AG09319 (cell line): ENCODE data around the gene STAM.

ENCODE experiments used
- DNase-seq: peaks from one replicate; pipeline ENCODE4 v3.0.0-alpha.2; 2010; ENCODE audit warnings: low read depth; ENCODE audit errors: extremely low read depth
- CTCF ChIP-seq: IDR thresholded peaks from 2 replicates; pipeline ENCODE4 v1.5.1; 2011; ENCODE audit warnings: low read depth, mild to moderate bottlenecking, inconsistent platforms, low read length, moderate library complexity

STAM gene

DNA sequence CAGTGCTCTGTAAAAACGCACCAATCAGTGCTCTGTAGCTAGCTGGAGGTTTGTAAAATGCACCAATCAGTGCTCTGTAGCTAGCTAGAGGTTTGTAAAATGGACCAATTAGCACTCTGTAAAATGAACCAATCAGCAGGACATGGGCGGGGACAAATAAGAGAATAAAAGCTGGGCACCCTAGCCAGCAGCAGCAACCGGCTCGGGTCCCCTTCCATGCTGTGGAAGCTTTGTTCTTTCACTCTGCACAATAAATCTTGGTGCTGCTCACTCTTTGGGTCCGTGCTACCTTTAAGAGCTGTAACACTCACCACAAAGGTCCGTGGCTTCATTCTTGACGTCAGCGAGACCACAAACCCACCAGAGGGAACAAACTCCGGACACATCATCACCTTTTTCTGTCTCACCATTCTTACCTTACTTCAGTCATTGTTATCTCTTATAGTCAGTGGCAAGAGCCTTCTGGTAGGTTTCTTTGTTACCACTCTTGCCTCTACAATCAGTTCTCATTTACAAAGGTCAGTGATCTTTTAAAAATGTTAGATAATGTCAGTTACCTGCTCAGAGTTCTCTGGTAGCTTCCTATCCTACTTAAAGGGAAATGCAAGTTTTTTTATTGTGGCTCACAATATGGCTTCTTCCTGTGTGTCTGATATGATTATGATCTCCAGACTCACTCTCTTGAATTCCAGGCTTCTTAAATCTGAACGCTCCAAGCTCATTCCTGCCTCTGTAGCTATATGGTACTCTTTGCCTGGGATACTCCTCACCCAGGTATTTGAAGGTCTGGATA lies 4.5 kb downstream of the STAM start:
- DNase-seq = no peak
- TF ChIP-seq CTCF = no peak

DNA sequence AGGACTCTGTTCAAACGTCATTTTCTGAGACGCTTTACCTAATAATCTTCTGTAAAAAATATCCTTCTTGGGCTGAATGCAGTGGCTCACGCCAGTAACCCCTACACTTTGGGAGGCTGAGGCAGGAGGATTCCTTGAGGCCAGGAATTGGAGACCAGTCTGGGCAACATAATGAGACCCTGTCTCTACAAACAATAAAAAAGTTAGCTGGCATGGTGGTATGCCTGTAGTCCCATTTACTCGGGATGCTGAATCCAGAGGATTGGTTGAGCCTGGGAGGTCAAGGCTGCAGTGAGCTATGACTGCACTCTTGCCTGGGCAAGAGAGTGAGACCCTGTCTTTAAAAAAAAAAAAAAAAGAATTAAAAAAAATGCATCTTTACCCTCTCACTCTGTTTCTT lies 5.1 kb downstream of the STAM start:
- no peak for TF ChIP-seq CTCF

GRCh38 chr10:17649836-17650235 lies 5.9 kb downstream of the STAM start:
- no peak for TF ChIP-seq CTCF
- DNase-seq = no peak

More for the DNA sequence above, 5.1 kb downstream of the STAM start:
- DNase-seq = no peak

DNA sequence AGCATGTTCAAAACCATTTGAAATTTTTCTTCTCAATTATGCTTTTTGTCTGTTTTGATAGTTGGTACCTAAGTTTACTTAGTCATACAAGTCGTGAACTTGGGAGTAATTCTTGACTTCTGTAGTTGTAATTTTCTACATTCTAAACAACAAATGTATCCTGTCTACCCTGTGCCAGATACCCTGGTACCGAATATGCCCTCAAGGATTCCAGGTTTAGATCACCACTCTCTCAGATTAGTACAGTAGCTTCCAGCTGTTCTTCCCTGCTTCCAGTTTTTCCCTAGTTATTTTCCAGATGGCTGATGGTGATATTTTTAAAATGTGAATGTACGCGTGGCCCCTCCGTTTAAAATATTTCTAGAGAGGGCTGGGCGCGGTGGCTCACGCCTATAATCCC lies 6.5 kb downstream of the STAM start:
- no peak for TF ChIP-seq CTCF
- DNase-seq = no peak

DNA sequence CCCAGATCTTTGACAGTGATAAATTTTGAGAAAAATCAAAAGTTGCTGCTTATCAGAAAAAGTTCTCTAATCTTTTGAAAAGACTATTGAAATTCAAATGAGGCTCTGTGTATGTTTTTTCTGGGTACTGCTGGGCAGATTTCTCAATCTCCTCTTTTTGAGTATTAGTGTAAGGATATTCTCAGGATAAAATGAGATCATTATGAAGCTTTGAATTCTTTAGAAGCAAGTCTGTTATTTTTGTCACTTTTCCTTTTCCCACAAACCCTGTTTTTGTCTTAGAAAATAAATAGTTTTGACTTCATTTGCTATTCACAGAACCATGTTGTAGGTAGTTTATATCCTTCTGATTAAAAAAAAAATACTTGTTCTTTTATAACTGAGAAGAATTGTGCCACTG lies 7.9 kb downstream of the STAM start:
- TF ChIP-seq CTCF = no peak
- no peak for DNase-seq

- TF ChIP-seq CTCF = no peak
- no peak for DNase-seq
These were observed 8.6 kb downstream of the STAM start for GRCh38 chr10:17652585-17652984.

DNA sequence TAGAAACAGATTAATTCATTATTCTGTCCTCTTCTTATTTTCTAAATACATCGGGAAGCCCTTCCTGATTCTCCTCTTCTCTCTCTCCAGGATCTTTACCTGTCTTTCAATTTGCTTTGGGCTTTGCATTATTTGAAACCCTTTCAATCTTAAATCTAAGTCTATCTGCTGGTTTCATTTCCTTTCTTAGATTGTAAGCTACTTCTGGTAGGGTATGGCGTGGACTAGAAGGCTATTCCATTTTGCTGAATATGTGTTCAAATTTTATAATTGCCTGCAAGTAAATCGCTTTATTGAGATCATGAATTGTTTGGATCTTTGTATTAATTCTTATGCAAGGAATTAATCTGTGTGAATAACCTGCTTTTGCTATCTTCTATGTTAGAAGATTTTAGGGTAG lies 11.1 kb downstream of the STAM start:
- no peak for DNase-seq
- no peak for TF ChIP-seq CTCF
